Chondrocyte (in vitro differentiated cells): ENCODE measurements around the gene NTRK3. TPM values are rescaled to one million over a fixed set of nuclear protein-coding genes. Genes with fewer than 3 reads are reported as not detected.

ENCODE experiments used
- DNase-seq: peaks from one replicate; pipeline ENCODE4 v3.0.0; 2021; ENCODE audit warnings: mixed read lengths, low spot score
- H3K27ac Mint-ChIP-seq: one replicate; pipeline ENCODE4 v1.8.0; 2021; ENCODE audit warnings: mild to moderate bottlenecking, moderate library complexity, mixed read lengths; ENCODE audit not compliant: unreplicated experiment
- H3K27me3 Mint-ChIP-seq: 2 replicates; pipeline ENCODE4 v1.8.0; 2021; ENCODE audit warnings: low read depth, mixed read lengths
- H3K36me3 Mint-ChIP-seq: 2 replicates; pipeline ENCODE4 v1.8.0; 2021; ENCODE audit warnings: low read depth, mixed read lengths
- H3K4me1 Mint-ChIP-seq: 2 replicates; pipeline ENCODE4 v1.8.0; 2021; ENCODE audit warnings: low read depth, mild to moderate bottlenecking, mixed read lengths
- H3K4me3 Mint-ChIP-seq: one replicate; pipeline ENCODE4 v1.8.0; 2021; ENCODE audit warnings: mild to moderate bottlenecking, moderate library complexity, mixed read lengths; ENCODE audit not compliant: unreplicated experiment
- H3K9me3 Mint-ChIP-seq: 2 replicates; pipeline ENCODE4 v1.8.0; 2021; ENCODE audit warnings: low read depth, mixed read lengths
- total RNA-seq: library from RNA; stranded (reverse); gene quantifications from 3 replicates; pipeline ENCODE4 v1.2.1, GENCODE V29; 2021
- TF ChIP-seq, protein P1 (sequence below): fragments of 200-600 bp; sonication (generic); IDR thresholded peaks from 2 replicates; pipeline ENCODE4 v1.5.0; 2021; ENCODE audit warnings: antibody characterized with exemption, mild to moderate bottlenecking, moderate library complexity

NTRK3 gene
- total RNA-seq, 1 donor from 2014 or later: not detected

DNA sequence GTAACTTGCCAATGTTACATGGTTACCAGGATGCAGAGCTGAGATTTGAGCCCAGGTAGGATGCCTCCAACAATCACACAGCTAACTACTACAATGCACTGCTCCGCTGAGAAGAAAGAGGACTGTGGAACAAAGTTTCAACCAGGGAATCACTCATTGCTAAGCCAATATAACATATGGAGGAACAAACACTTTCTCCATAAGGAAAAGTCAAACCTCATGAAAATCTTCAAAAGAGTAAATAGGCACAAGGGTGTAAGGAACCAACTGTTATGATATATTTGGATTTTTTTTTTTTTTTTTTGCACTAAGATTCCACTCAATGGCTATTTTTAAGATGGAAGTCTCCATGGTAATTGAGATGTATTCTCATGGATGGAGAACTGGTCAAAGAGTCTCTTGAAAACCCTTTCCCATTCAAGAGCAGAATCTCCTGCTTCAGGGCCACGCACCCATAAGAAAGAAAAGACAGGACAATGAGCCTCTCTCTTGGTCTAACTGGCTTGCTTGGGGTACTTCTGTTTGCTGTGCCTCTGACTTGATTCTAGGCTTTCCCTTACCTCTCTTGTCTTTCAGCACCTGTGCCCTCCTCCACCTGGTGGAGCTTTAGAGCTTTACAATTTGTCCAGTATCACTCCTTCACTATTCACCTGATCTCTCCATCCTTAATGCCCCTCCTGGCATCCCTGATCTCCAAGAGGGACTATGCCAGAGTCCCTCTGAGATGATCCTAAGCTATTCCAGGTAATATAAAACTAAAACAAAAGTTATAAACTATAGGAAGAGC is 252.8 kb downstream of the NTRK3 start:
- TF ChIP-seq, protein P1, sequence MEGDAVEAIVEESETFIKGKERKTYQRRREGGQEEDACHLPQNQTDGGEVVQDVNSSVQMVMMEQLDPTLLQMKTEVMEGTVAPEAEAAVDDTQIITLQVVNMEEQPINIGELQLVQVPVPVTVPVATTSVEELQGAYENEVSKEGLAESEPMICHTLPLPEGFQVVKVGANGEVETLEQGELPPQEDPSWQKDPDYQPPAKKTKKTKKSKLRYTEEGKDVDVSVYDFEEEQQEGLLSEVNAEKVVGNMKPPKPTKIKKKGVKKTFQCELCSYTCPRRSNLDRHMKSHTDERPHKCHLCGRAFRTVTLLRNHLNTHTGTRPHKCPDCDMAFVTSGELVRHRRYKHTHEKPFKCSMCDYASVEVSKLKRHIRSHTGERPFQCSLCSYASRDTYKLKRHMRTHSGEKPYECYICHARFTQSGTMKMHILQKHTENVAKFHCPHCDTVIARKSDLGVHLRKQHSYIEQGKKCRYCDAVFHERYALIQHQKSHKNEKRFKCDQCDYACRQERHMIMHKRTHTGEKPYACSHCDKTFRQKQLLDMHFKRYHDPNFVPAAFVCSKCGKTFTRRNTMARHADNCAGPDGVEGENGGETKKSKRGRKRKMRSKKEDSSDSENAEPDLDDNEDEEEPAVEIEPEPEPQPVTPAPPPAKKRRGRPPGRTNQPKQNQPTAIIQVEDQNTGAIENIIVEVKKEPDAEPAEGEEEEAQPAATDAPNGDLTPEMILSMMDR: no peak
- peaks cover 10% of the 10 kb centered on the region for H3K9me3 Mint-ChIP-seq
- H3K27ac Mint-ChIP-seq: no peak overlapping the region
- DNase-seq: no peak
- no peaks in the 10 kb centered on the region for H3K36me3 Mint-ChIP-seq
- no peaks in the 10 kb centered on the region for H3K4me1 Mint-ChIP-seq
- H3K27me3 Mint-ChIP-seq: no peaks in the 10 kb centered on the region
- no peak overlapping the region for H3K4me3 Mint-ChIP-seq

DNA sequence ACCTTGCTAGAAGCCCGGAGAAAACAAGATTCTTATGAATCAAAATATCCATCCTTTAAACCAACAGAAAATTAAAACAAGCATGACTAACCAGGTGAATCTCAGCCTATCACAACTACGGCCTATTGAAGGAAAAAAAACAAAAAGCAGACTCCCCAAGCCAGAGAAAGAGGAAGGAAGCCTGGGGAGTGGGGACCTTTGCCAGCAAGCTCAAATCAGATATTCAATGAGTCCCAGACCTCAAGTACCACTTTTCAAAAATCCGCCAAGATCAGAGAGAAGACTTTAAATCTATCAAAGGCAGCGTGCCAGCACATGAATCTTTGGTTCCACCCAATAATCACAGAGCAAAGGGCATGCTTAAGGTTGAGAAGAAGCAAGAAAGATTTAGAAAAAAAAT is 253.8 kb downstream of the NTRK3 start:
- no peak overlapping the region for H3K27ac Mint-ChIP-seq
- no peak overlapping the region for H3K4me3 Mint-ChIP-seq
- DNase-seq: no peak
- TF ChIP-seq, protein P1: no peak
- peaks cover 10% of the 10 kb centered on the region for H3K9me3 Mint-ChIP-seq
- H3K36me3 Mint-ChIP-seq: no peaks in the 10 kb centered on the region
- H3K4me1 Mint-ChIP-seq: no peaks in the 10 kb centered on the region
- no peaks in the 10 kb centered on the region for H3K27me3 Mint-ChIP-seq

DNA sequence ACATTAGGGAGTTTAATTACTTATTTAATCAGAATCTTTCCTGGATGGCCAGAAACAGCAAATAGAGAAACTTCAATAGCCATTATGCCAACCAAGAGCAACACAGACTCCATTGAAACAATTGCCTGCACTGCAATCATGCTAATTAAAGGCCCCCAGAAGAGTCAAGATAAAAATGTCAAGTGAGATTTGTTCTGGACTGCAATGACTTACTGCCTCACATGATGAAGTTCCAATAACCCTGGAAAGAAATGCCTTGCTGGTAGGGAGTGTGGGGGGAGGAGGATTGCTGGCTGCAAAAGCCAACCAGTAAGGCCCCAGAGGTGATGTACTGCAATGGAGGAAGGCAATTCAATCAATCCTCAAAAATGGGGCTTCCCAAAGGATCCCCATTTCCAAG is 257.9 kb downstream of the NTRK3 start:
- H3K27ac Mint-ChIP-seq: no peak overlapping the region
- no peaks in the 10 kb centered on the region for H3K27me3 Mint-ChIP-seq
- H3K9me3 Mint-ChIP-seq: peaks cover 10% of the 10 kb centered on the region
- H3K36me3 Mint-ChIP-seq: no peaks in the 10 kb centered on the region
- TF ChIP-seq, protein P1: no peak
- no peak overlapping the region for H3K4me3 Mint-ChIP-seq
- no peaks in the 10 kb centered on the region for H3K4me1 Mint-ChIP-seq
- no peak for DNase-seq

DNA sequence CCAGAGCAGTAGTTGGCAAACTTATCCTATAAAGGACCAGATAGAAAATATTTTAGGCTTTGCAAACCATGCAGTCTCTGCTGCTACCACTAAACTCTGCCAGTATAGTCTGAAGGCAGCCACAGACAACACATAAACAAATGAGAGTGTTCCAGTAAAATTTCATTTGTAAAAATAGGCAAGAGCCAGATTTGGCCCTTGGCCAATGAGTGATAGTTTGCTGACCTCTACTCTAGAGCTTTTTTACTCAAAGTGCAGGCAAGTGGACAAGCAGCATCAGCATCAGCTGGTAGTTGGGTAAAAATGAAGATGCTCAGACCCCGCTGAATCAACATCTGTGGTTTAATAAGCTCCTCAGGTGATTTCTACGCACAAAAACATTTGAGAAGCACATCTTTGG is 269.8 kb downstream of the NTRK3 start:
- DNase-seq: no peak

DNA sequence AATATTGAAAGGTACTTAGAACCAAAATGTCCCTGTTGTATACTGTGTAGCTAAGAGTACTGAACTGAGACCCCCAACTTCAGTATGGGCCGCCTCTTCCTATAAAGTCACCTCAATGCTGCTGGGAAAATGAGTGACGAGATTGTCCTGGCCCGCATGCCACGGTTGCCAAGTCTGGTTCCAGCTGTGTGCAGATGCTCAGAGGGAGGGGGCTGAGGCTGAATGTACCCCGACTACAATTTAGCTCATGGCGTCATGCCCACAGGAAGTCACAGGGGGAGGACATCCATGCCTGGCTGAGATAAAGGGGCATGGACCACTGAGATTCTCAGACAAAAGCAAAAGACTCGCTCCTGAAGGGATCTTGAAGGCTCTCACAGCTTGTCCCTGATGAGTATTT is 271.1 kb downstream of the NTRK3 start:
- peaks cover 2% of the 10 kb centered on the region for H3K9me3 Mint-ChIP-seq
- no peak overlapping the region for H3K4me3 Mint-ChIP-seq
- TF ChIP-seq, protein P1: no peak
- no peaks in the 10 kb centered on the region for H3K4me1 Mint-ChIP-seq
- no peak overlapping the region for H3K27ac Mint-ChIP-seq
- H3K36me3 Mint-ChIP-seq: no peaks in the 10 kb centered on the region
- H3K27me3 Mint-ChIP-seq: no peaks in the 10 kb centered on the region
- DNase-seq: no peak

More for the DNA sequence above, 269.8 kb downstream of the NTRK3 start:
- H3K27me3 Mint-ChIP-seq: no peaks in the 10 kb centered on the region
- no peak overlapping the region for H3K27ac Mint-ChIP-seq
- no peak overlapping the region for H3K4me3 Mint-ChIP-seq
- TF ChIP-seq, protein P1: no peak
- H3K9me3 Mint-ChIP-seq: peaks cover 2% of the 10 kb centered on the region
- H3K36me3 Mint-ChIP-seq: no peaks in the 10 kb centered on the region
- no peaks in the 10 kb centered on the region for H3K4me1 Mint-ChIP-seq
